Panc1 (cell line): ENCODE data around the gene ASAP2. TPM values are rescaled to one million over a fixed set of nuclear protein-coding genes. Genes with fewer than 3 reads are reported as not detected.
A peak's percentile ranks its signal among the peaks of the same experiment; 100 is the strongest.

ENCODE experiments used
- ATAC-seq: fragments of 200-7000 bp; cut with Tn5 transposase; 2 replicates; pipeline ENCODE4 v1.9.1; 2020; ENCODE audit warnings: mild to moderate bottlenecking, moderate library complexity
- BruUV-seq: library from RNA; stranded (reverse); fragments of 400-500 nt; replicated peaks from 2 replicates; lab custom pipeline; 2021; lab: Mats Ljungman, UMichigan
- CTCF ChIA-PET: fragments of 300-600 bp; sonication (Branson Sonifier 250); formaldehyde crosslinking; loops from one replicate; lab custom pipeline; 2022; ENCODE audit warnings: antibody characterized with exemption; lab: Charles Lee
- POLR2A ChIA-PET: fragments of 300-600 bp; sonication (Branson Sonifier 250); formaldehyde crosslinking; loops from one replicate; lab custom pipeline; 2022; ENCODE audit warnings: antibody characterized with exemption; lab: Charles Lee
- DNase-seq: peaks from one replicate; pipeline ENCODE4 v3.0.0-alpha.2; 2010; ENCODE audit warnings: low read depth, low spot score
- H3K27ac ChIP-seq: 2 replicates; pipeline ENCODE4 v1.5.1; 2011; ENCODE audit warnings: mild to moderate bottlenecking, low read length, inconsistent platforms
- H3K27me3 ChIP-seq: fragments of 200-500 bp; sonication (Bioruptor generic); 2 replicates; pipeline ENCODE4 v1.6.0; 2014; ENCODE audit warnings: low read length, inconsistent platforms; ENCODE audit not compliant: control insufficient read depth, insufficient read depth
- H3K36me3 ChIP-seq: fragments of 200-500 bp; sonication (Bioruptor generic); 2 replicates; pipeline ENCODE4 v1.5.1; 2014; ENCODE audit warnings: inconsistent platforms, mild to moderate bottlenecking, low read length, moderate library complexity; ENCODE audit not compliant: control insufficient read depth, insufficient read depth
- H3K4me1 ChIP-seq: 2 replicates; pipeline ENCODE4 v1.5.1; 2011; ENCODE audit warnings: inconsistent platforms, mild to moderate bottlenecking, low read length, moderate library complexity; ENCODE audit not compliant: control insufficient read depth, insufficient read depth
- H3K4me3 ChIP-seq, 2 experiments: 2 replicates each; pipeline ENCODE4 v1.5.1; 2011 to 2012; ENCODE audit warnings: low read depth in 2 of 2, low read length in 2 of 2, mild to moderate bottlenecking in 2 of 2, inconsistent platforms in 1 of 2, moderate library complexity in 1 of 2
- H3K9me3 ChIP-seq: fragments of 200-500 bp; sonication (Bioruptor generic); 2 replicates; pipeline ENCODE4 v1.5.1; 2014; ENCODE audit warnings: low read depth, mild to moderate bottlenecking, inconsistent platforms, low read length, moderate library complexity; ENCODE audit not compliant: control insufficient read depth, insufficient read depth
- CTCF ChIP-seq: fragments of 450-650 bp; IDR thresholded peaks from 2 replicates; pipeline ENCODE4 v1.5.1; 2017; ENCODE audit warnings: mild to moderate bottlenecking
- POLR2AphosphoS5 ChIP-seq: IDR thresholded peaks from 2 replicates; pipeline ENCODE4 v1.6.1; 2012; ENCODE audit warnings: mild to moderate bottlenecking, low read depth, low read length, moderate library complexity
- REST ChIP-seq, 2 experiments: IDR thresholded peaks; 2 replicates each; pipeline ENCODE4 v1.6.1; 2011 to 2012; ENCODE audit warnings: low read depth in 2 of 2, control low read depth in 1 of 2, low read length in 1 of 2, mild to moderate bottlenecking in 1 of 2, moderate library complexity in 1 of 2; ENCODE audit not compliant: insufficient read depth in 1 of 2
- SIN3A ChIP-seq: IDR thresholded peaks from 2 replicates; pipeline ENCODE4 v1.6.1; 2012; ENCODE audit warnings: low read depth, mild to moderate bottlenecking, low read length, moderate library complexity, borderline replicate concordance; ENCODE audit not compliant: insufficient read depth
- TCF7L2 ChIP-seq: IDR thresholded peaks from 2 replicates; pipeline ENCODE4 v1.6.1; 2011; ENCODE audit warnings: mild to moderate bottlenecking, low read depth, low read length, inconsistent platforms
- in situ Hi-C: cut with HindIII; loops from 2 replicates; pipeline ENCODE4 v1.10.0; 2016; ENCODE audit warnings: low sequenced_read_pairs, low pct_unique_long_range_greater_than_20kb
- intact Hi-C: fragments of 100-400 bp; cut with micrococcal nuclease; formaldehyde crosslinking; loops from one replicate; pipeline ENCODE4 v1.10.0; 2022; ENCODE audit not compliant: unreplicated experiment
- total RNA-seq: library from RNA; stranded (reverse); gene quantifications from one replicate; pipeline ENCODE4 v1.2.1, GENCODE V29; 2021; ENCODE audit not compliant: unreplicated experiment

The ASAP2 gene
- total RNA-seq, 1 experiment from 2014 or later = 107 TPM

GRCh38 chr2:9268301-9269080, 61.9 kb downstream of the ASAP2 start:
- BruUV-seq = no TSS peak
- ATAC-seq = peak; percentile 42

GRCh38 chr2:9269295-9269694, 62.7 kb downstream of the ASAP2 start:
- Histone ChIP-seq H3K9me3 (no peaks in the 10 kb centered on the region), H3K36me3 (no peaks in the 10 kb centered on the region), H3K27me3 (no peaks in the 10 kb centered on the region), H3K4me1 (peaks cover 50% of the 10 kb centered on the region), H3K4me3 (no peak overlapping the region), H3K27ac (peak overlapping the region; percentile 71)
- in situ Hi-C loops (no loop called here), intact Hi-C loops (no loop called here)
- CTCF ChIA-PET = no interaction called here
- DNase-seq = no peak
- no TSS peak for BruUV-seq
- no peak for TF ChIP-seq POLR2AphosphoS5
- TF ChIP-seq REST (IDR thresholded peaks at IDR 0.05; ENCODE audit: insufficient read depth in 1 of 2, low read depth in 2 of 2, low read length in 1 of 2) = no peak
- TF ChIP-seq TCF7L2 = no peak
- no peak for TF ChIP-seq CTCF
- TF ChIP-seq SIN3A = no peak
- 0 out of 2 replicates have a peak, but pooled peaks have one; percentile 48 for ATAC-seq
- POLR2A ChIA-PET = no interaction called here

More at GRCh38 chr2:9268301-9269080, 61.9 kb downstream of the ASAP2 start:
- Histone ChIP-seq H3K4me3 (no peak overlapping the region), H3K9me3 (no peaks in the 10 kb centered on the region), H3K27me3 (no peaks in the 10 kb centered on the region), H3K4me1 (peaks cover 51% of the 10 kb centered on the region), H3K27ac (peak overlapping the region; percentile 45), H3K36me3 (no peaks in the 10 kb centered on the region)
- TF ChIP-seq REST (IDR thresholded peaks at IDR 0.05; ENCODE audit: insufficient read depth in 1 of 2, low read depth in 2 of 2, low read length in 1 of 2) (no peak), TCF7L2 (no peak), SIN3A (no peak), CTCF (no peak), POLR2AphosphoS5 (no peak)
- intact Hi-C loops = no loop called here
- in situ Hi-C loops = no loop called here
- no peak for DNase-seq
- ChIA-PET CTCF (interaction anchor here (0.7 kb wide), 1 partner anchor 20 kb away, joined by 8 read pairs; no protein-coding TSS in a partner anchor), POLR2A (no interaction called here)
